Measurements from ENCODE around the gene MRPL4.

MRPL4 gene

GRCh38 chr19:10290357-10290875 is 38.4 kb downstream of the MRPL4 start:
- no peak for DNase-seq

- no peak for DNase-seq
Measured at GRCh38 chr19:10290876-10291553, 39.0 kb downstream of the MRPL4 start.

GRCh38 chr19:10291554-10292205 is 39.7 kb downstream of the MRPL4 start:
- DNase-seq = no peak

- DNase-seq = no peak
Measured at GRCh38 chr19:10292206-10292788, 40.3 kb downstream of the MRPL4 start.

GRCh38 chr19:10292789-10293636 is 41.0 kb downstream of the MRPL4 start:
- DNase-seq = no peak

- no peak for DNase-seq
Measured at GRCh38 chr19:10293637-10294367, 41.8 kb downstream of the MRPL4 start.

GRCh38 chr19:10294368-10294697 is 42.3 kb downstream of the MRPL4 start:
- DNase-seq = no peak

- DNase-seq = no peak
Measured at GRCh38 chr19:10295305-10295846, 43.4 kb downstream of the MRPL4 start.

- no peak for DNase-seq
Measured at GRCh38 chr19:10295847-10296591, 44.0 kb downstream of the MRPL4 start.

GRCh38 chr19:10299545-10300458 is 47.8 kb downstream of the MRPL4 start:
- DNase-seq = no peak

- no peak for DNase-seq
Measured at GRCh38 chr19:10305139-10305806, 53.3 kb downstream of the MRPL4 start.

- no peak for DNase-seq
Measured at GRCh38 chr19:10306327-10306726, 54.3 kb downstream of the MRPL4 start.

GRCh38 chr19:10309423-10309822 is 57.4 kb downstream of the MRPL4 start, which contains the start of gene ZGLP1:
ZGLP1 (minus strand) TSS chr19:10309815.
- no peak for DNase-seq
